Activated gamma-delta T cell (primary cell): ENCODE results near the gene RASSF4.

Experiments
- DNase-seq: peaks from one replicate; lab custom pipeline; 2025; lab: John Stamatoyannopoulos, UW

Gene RASSF4

GRCh38 chr10:44948642-44949041, 11.0 kb upstream of the RASSF4 start:
- no peak for DNase-seq

GRCh38 chr10:44949127-44949802, 10.3 kb upstream of the RASSF4 start:
- DNase-seq, result no peak

- no peak for DNase-seq
Measured at GRCh38 chr10:44949915-44950314, 9.7 kb upstream of the RASSF4 start.

GRCh38 chr10:44950326-44951225, 9.0 kb upstream of the RASSF4 start:
- no peak for DNase-seq

GRCh38 chr10:44951576-44952226, 7.9 kb upstream of the RASSF4 start:
- no peak for DNase-seq

GRCh38 chr10:44952779-44953231, 6.8 kb upstream of the RASSF4 start:
- DNase-seq, result no peak

- no peak for DNase-seq
Measured at GRCh38 chr10:44954042-44954441, 5.6 kb upstream of the RASSF4 start.

GRCh38 chr10:44954962-44955361, 4.6 kb upstream of the RASSF4 start:
- DNase-seq, result no peak

- DNase-seq, result no peak
Measured at GRCh38 chr10:44955413-44956070, 4.1 kb upstream of the RASSF4 start.

- DNase-seq, result no peak
Measured at GRCh38 chr10:44956226-44956625, 3.4 kb upstream of the RASSF4 start.

GRCh38 chr10:44956717-44957706, 2.6 kb upstream of the RASSF4 start:
- DNase-seq, result no peak

- no peak for DNase-seq
Measured at GRCh38 chr10:44958196-44958897, 1.3 kb upstream of the RASSF4 start.

- DNase-seq, result no peak
Measured at GRCh38 chr10:44958898-44959246, 730 bp upstream of the RASSF4 start.

GRCh38 chr10:44960088-44960460, 472 bp downstream of the RASSF4 start:
- DNase-seq, result no peak

GRCh38 chr10:44960482-44961229, 1.1 kb downstream of the RASSF4 start:
- DNase-seq, result no peak

GRCh38 chr10:44961230-44961571, 1.6 kb downstream of the RASSF4 start:
- no peak for DNase-seq

- DNase-seq, result no peak
Measured at GRCh38 chr10:44961931-44962750, 2.5 kb downstream of the RASSF4 start.

- no peak for DNase-seq
Measured at GRCh38 chr10:44962870-44963738, 3.5 kb downstream of the RASSF4 start.
